Measurements from ENCODE around the gene NCAPD2.

DNA sequence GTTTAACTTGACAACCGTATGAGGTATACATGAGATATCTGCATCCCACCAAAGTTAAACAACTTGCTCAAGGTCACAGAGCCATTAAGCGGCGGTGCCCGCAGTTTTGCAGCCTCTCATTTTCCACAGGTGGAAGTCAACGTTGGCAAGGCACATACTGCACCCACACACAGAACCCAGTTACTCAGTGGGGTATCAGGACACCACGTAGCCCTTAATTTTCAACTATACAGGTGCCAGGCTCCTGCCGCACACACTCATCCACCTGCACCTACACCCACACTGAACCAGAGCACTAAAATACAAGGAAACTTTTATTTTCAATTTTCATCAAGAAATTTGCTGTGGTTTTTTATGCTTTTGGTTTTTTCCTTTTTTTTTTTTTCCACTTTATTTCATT is 75.9 kb downstream of the NCAPD2 start:
- no peak for TF ChIP-seq CTCF (conservative IDR thresholded peaks at IDR 0.05 in 1 of 2, IDR thresholded peaks at IDR 0.05 in 1 of 2; ENCODE audit: extremely low read depth in 1 of 2, insufficient read depth in 1 of 2, low read depth in 1 of 2, low read length in 2 of 2)
- TF ChIP-seq EZH2 (IDR thresholded peaks at IDR 0.05; ENCODE audit: borderline replicate concordance, low read length), result no peak

Measured in mammary epithelial cell (primary cell).